ENCODE results near the gene GGT1.

GRCh38 chr22:24587948-24588347 is 15.0 kb upstream of the GGT1 start:
- no peak for TF ChIP-seq CTCF (IDR thresholded peaks at IDR 0.05; ENCODE audit: low read depth, low read length)
- TF ChIP-seq POLR2A (IDR thresholded peaks at IDR 0.05; ENCODE audit: extremely low read depth, insufficient read length), result no peak
- TF ChIP-seq MYC (IDR thresholded peaks at IDR 0.05; ENCODE audit: low read depth, low read length), result no peak
- no peak for TF ChIP-seq MAX (IDR thresholded peaks at IDR 0.05; ENCODE audit: low read depth, low read length)
